HL-60/S4 (cell line): ENCODE data around the gene TCF23.
"Not testable (repeated sequence)": the region's sequence is repeated elsewhere in the genome, so short reads cannot be mapped to it uniquely, and the experiment has no call there.

Experiments
- in situ Hi-C: fragments of 300-500 bp; cut with MboI; formaldehyde crosslinking; loops from 2 replicates; pipeline ENCODE4 v1.14.3; 2022; ENCODE audit warnings: low sequenced_read_pairs

The TCF23 gene

DNA sequence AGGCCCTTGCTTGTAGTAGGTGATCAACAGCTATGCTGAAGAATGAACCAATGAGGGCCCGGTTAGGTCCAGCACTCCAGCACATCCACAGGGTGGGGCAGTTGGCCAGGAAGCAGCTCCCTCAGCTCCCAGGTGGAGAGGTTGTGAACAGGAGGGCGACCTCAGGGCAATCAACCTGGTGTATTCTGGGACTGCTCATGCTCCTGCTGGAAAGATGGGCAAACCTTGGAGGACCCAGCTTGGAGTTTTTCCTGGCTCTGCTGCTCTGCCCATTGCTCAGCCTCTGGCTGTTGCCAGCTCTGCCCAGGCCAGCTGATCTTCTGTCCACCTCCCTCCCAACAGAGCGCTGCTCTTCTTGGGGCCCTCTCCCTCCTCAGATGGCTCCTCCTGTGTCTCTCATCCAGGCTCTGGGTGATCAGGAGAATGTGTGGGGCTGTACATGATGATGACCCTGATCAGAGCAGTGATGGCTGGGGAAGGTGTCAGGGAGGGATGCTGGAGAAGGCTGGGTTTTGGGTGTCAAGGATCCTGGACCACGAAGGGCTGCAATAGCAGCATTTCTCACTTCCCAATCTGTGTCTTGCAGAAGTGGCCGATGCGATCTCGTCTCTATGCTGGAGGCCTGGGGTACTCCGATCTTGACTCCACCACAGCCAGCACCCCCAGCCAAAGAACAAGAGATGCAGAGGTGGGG, 3.4 kb downstream of the TCF23 start:
- in situ Hi-C loops: no loop called here

DNA sequence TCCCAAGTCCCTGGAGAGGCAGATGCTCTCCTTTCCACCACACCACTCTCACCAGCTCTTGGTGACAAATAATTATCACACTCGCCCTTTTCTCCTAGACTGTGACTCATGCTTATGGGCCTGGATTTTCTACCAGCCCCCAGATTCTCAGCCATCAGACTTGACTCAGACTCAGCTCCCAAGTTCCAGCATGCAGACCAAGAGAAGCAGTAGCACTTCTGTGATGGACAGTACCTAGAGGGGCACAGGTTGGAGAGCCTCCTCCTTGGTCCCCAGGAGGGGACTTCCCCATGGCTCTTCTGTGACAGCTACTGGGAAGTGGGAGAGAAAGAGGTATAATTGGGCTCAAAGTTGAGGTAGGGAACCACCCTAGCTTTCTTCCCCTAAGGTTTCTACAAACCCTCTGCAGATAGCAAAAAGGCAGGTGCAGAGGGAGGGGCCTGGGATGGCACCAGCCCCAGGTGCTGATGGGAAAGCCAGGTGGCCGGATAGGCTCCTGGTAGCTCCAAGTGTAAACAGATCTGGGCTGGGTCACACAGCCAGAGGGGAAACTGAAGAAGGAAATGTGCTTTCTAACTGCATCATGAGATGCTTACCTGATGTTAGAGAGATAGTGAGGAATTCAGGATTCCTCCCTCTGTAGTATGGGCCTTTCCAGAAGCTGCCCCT, 4.1 kb downstream of the TCF23 start:
- in situ Hi-C loops: no loop called here

DNA sequence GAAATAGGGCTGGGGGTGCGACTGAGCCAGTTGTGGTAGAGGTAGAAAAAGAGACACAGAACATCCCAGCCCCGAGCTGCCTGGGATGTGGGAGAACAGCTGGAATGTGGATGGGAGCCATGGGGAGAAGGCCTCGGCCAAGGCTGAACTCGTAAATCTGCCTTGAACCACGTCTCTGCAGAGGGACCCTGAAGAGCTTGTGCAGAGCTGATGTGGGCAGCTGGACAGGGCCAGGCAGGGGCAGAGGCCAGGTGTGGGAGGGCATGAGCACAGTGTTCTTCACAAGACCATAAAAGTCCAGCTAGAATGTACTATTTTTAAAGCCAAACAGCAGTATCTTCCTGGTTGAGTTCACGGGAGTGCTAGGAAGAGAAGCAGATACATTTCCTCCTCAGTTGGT, 5.7 kb downstream of the TCF23 start:
- in situ Hi-C loops: no loop called here

DNA sequence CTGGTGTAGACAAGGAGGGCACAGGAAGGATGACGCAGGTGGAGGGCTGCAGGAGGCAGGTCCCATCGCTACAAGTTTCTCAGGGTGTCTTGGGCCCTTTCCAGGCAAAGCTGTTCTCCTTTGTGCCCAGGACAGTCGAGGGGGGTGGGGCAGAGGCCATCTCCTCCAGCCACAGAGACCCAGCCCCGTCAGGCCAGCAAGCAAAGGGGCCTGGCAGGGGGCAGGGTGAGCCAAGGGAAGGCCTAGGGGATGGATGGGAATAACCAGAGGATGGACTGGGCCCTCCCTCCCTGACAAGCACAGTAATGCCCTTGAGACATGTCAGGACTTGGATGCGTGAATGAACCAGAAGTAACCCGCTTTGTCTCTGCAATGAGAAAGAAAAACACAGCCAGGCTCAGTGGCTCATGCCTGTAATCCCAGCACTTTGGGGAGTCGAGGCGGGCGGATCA, 6.3 kb downstream of the TCF23 start:
- in situ Hi-C loops: no loop called here

DNA sequence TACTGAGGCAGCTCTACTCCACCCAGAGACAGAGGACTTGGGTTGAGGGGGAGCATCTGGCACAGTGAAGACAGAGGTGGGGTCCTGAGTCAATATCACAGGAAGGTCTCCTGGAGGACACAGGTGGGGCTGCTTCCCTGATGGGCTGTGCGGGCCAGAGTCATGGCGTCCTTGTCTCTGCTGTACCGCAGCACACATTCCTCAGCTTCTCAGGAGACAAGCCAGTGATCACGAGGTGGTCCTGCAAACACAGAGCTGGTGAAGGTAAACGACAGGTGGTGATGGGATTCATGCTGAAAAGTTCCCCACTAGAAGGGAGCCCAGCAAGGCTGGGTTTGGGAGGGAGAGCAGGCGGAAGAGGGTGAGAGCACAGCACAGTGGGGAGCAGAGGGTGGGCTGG, 9.7 kb downstream of the TCF23 start:
- in situ Hi-C loops: no loop called here

DNA sequence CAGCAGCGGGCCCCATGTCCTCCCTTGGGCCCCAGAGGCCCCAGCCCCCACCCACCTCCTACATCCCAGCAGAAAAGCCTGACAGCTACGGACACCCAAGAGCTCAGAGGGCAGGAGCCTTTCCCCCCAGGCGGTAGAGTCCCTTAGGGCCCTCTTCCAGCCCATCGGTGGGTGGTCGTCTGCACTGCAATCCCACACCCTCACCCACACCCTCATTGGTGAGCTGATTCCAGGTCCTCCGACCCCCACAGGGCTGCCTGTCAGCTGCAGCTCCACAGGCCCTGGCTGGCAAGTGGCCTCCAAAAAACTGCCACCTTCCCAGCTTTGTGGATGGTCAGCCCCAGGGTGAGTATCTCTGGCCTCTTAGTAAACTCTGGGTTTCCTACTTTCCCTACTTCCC, 10.5 kb downstream of the TCF23 start:
- in situ Hi-C loops: no loop called here

DNA sequence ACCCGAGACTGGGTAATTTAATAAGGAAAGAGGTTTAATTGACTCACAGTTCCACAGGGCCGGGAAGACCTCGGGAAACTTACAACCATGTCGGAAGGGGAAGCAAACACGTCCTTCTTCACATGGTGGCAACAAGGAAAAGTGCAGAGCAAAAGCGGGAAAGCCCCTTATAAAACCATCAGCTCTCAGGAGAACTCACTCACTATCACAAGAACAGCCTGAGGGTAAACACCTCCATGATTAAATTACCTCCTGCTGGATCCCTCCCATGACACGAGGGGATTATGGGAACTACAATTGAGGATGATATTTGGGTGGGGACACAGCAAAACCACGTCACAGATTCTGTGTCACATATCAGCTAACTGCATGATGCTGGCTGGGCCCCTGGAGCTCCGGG, 11.4 kb downstream of the TCF23 start:
- in situ Hi-C loops: no loop called here

DNA sequence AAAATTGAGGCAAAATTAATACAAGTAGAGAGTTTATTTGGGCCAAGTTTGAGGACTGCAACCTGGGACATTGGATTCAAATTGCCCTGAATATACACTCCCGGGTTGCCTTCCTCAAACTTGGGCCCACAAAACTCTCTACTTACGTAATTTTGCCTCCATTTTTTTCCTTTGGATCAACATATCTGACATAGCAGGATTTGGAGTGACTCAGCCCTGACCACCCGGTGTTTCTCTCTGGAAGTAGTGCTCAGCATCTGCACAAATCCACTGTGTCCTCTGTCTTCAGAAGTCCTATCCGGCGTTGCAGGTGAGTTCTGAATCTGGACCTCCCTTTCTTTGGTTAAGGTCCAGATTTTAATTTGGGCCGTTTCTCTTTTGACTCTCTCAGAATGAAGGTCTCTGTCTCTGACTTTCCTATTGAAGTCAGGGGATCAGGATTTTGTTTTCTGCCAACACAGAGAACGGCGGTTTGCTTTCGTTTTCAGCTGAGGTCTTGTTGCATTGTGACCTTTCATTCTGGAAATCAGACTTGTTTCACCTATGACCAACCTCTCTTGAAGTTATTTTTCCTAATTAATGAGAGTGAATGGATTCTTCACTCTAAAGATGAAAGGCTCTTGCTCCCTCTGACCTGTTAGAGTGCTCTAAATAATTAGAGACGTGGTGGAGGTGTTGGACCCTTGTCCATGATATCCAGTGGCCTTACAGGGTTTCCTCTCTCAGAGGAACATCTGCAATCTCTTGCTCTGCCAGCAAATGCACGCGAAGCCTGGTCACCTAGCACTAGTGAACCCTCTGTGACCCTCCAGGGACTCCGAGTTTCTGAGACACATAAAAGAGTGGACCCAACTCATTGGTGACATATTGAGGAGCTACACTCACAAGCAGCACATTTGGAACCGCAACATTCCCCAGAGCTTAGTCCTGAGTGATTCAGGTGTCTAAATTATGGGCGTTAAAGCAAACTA, 13.6 kb downstream of the TCF23 start:
- in situ Hi-C loops: no loop called here

DNA sequence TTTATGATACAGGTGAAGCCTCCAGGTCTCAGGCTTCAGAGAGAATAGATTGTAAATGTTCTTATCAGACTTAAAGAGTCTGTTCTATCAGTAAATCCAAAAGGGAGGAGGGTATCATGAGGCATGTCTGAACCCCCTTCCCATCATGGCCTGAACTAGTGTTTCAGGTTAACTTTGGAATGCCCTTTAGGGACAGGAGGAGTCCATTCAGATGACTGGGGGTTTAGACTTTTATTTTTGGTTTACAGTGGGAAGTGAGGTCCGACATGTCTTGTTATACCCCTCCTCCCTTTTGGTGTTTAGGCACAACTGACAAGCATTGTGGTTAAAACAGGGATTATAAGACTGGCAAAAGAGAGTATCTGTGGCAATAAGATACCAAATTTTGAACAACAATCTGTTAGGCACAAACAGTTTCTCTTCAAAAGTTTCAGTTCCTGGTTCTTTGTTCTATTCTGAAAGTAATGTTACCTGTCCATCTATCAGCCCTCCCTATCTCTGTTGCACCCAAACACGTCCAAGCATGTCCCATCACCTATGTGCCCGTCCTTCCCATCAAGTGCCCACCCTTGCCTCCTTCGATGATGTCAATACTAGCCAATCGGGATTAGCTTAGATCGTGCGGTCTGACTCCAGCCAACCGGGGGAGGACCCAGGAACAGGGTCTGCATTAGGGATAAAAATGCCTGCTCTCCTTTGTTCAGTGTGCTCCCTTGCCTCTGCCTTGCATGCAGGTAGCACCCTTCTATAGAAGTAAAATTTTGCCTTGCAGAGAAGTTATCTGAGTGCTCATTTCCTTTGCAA, 16.4 kb downstream of the TCF23 start:
- in situ Hi-C loops: no loop called here

DNA sequence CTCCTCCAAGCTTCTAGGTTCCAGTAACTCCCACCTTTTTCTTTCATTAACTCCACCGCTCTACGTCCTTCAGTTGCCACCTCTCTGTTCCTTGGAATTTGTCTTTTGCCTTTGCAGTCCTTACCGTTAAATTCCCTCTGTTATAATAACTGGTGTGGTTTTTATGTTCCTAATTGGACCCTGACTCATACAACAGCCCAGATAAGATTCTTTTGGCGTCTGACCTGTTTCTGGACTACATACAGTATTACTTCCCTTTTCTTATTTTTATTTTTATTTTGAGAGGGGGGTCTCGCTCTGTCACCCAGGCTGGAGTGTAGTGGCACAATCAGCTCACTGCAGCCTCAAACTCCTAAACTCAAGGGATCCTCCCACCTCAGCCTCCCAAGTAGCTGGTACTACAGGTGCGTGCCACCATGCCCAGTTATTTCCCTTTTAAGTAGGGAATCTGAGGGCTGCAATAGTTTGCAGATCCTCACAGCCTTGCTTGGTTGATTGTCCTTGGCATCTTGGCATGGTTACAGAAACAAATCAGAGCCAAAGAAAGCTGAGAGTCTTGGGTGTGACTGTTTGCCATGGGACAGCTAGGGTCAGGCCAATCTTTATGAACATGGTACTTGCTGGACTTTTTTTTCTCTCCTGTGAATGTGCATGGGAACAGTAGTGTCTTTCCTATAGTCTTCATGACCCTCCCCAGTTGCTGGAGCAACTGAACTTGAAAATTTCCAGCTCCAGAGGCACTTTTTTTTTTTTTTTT, 22.0 kb downstream of the TCF23 start:
- in situ Hi-C loops: no loop called here

DNA sequence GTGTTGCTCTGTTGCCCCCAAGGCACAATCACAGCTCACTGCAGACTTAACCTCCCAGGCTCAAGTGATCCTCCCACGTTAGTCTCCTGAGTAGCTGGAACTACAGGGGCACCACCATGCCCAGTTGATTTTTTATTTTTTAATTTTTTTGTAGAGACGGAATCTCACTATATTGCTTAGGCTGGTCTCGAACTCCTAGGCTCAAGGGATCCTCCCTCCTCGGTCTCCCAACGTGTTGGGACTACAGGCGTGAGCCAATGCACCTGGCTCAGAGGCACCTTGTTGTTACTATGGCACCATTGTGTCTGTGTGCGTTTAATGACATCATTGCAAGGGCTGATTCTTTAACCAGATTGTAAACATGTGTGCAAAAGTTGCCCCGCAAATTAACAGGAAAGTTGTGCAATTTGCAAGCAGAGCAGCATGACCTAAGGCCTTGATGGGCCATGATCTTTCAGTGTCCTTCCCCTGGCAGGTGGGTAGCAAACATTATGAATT, 22.6 kb downstream of the TCF23 start:
- in situ Hi-C loops: no loop called here

DNA sequence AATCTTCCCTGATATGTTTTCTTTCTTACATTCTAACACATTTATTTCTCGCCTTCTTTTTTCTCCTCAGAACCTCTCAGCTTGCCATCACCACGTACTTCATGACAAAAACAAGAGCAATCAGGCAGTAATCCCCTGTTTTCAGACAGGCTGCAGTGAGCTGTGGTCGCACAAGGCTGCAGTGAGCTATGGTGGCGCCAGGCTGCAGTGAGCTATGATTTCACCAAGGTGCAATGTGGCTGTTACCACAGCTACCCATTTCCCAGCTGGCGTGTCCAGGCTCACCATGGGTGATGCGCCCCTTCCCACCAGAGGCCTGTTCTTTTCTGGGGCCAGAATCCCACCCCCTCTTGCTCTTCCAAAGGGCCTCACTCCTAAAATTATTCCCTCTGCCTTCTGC, 25.8 kb downstream of the TCF23 start:
- in situ Hi-C loops: no loop called here

DNA sequence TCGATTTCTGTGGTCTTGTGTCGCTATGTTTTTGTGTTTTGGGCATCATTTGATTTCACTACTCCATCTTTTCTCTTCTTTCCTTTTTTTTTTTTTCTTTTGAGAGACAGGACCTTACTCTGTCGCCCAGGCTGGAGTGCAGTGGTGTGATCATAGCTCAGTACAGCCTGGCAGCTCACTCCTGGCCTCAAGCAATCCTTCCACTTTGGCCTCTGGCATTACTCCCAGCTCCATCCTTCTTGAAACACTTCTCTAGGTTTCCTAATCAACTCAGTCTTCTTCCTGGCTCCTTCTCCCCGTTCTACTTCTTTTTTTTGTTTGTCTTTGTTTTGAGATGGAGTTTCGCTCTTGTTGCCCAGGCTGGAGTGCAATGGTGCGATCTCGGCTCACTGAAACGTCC, 26.5 kb downstream of the TCF23 start:
- in situ Hi-C loops: no loop called here

DNA sequence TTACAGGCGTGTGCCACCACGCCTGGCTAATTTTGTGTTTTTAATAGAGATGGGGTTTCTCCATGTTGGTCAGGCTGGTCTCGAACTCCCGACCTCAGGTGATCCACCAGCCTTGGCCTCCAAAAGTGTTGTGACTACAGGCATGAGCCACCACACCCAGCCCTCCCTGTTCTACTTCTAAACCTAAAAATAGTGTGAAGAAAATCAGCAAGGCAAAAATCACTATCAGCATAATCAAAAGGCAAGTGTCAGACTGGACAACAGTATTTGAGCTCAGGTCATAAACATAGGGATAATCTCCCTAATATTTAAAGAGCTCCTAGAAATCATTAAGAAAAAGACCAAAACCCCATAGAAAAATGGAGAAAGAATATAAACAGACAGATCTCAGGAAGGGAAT, 27.0 kb downstream of the TCF23 start:
- in situ Hi-C loops: not testable (repeated sequence)

DNA sequence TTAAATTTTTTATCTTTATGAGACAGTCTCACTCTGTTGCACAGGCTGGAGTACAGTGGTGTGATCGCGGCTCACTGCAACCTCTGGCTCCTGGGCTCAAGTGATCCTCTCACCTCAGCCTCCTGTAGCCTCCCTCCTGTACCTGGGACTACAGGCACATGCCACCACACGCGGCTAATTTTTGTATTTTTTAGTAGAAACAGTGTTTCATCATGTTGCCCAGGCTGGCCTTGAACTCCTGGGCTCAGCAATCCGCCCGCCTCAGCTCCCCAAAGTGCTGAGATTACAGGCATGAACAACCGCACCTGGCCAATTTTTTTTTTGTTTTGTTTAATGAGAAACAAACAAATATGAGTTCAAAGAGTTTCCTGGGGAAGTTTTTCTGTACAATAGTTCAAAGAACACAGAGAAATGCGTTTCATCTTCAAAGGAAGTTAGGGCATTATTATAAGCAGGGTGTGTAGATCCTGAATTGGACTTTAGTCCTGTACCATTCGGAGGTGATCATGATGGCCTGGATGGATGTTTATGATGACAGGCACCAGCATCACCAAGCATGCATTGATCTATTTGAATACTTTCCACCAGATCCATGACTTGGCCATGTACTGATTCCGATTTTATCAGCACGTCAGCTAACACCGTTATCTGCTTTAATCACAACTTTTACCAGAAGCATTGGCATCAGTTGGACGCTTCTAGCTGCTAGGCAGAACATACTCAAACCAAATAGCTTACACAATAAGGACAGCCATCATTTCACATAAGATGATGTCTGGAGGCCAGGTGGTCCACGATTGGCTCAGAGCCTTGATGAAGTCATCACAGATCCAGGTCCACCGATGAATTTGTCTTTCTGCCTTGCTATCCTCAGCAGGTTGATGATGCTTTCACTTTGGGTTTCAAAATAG, 28.9 kb downstream of the TCF23 start:
- in situ Hi-C loops: no loop called here

DNA sequence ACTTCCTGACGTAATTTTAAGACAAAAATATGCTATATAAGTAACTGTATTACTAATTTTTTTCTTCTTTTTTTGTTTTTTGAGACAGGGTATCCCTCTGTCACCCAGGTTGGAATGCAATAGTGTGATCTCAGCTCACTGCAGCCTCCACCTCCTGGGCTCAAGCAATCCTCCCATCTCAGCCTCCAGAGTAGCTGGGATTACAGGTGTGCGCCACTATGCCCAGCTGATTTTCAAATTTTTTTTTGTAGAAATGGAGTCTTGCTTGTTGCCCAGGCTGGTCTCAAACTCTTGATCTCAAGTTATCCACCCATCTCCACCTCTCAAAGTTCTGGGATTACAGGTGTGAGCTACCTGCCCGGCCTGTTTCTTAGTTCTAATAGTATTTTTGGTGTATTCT, 29.7 kb downstream of the TCF23 start:
- in situ Hi-C loops: no loop called here

DNA sequence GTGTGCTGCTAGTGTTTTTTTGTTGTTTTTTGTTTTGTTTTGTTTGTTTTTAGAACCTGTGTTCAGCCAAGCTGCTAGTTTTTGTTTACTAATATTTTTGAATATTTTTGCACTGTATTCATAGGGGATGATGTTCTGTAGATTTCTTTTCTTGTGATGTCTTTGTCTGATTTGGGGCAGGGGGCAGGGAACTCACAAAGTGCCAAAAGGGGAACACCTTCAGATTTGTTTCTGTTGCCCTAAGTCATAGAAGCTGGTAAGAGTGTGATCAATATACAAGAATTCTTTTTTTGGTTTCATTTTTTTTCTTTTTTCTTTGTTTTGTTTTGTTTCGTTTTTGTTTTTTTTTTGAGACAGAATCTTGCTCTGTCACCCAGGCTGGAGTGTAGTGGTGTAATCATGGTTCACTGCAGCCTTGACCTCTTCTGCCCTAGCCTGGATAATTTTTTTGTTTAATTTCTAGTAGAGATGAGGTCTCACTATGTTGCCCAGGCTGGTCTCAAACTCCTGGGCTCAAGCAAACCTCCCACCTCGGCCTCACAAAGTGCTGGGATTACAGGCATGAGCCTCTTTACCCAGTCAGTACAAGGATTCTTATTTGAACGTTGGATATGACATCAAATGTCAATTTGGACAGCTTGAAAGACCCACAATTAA, 30.7 kb downstream of the TCF23 start:
- in situ Hi-C loops: no loop called here

DNA sequence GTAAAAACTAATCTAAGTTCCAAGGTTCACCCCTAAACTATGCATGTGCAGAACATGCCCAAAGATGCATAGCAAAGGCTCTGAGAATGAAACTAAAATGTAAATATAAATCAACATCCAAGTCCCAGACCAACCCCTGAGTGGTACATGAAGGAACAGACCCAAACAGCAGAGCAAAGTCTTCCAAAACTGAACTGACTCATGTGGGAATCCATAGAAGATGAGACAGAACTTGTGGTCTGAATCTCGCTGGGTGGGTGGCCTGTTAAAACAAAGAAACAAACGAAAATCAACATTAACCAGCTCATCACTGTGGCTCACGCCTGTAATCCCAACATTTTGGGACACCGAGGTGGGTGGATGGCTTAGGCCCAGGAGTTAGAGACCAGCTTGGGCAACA, 33.5 kb downstream of the TCF23 start:
- in situ Hi-C loops: no loop called here
